COR-L47 (cell line): Measurements from ENCODE around the gene TRPM3.
"Not testable (repeated sequence)": the region's sequence is repeated elsewhere in the genome, so short reads cannot be mapped to it uniquely, and the experiment has no call there.

Experiments
- DNase-seq: peaks from one replicate; lab custom pipeline; 2025; lab: John Stamatoyannopoulos, UW

The TRPM3 gene

DNA sequence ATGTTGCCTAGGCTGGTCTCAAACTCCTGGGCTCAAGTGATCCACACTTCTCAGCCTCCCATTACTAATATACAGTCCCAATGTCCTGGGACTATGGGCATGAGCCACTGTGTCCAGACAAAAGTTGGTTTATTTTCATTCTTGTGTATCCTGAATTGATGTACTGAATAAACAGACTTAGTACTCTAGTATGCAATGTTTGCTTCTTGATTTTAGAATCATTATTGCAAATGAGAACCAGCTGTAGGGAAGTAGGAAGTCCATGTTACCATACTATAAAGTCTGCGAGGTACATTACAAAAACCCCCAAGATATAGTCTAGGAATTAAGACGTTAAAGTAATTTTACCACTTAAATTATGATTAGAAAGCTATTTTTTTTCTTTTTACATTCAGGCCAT lies 372.4 kb downstream of the TRPM3 start:
- no peak for DNase-seq

DNA sequence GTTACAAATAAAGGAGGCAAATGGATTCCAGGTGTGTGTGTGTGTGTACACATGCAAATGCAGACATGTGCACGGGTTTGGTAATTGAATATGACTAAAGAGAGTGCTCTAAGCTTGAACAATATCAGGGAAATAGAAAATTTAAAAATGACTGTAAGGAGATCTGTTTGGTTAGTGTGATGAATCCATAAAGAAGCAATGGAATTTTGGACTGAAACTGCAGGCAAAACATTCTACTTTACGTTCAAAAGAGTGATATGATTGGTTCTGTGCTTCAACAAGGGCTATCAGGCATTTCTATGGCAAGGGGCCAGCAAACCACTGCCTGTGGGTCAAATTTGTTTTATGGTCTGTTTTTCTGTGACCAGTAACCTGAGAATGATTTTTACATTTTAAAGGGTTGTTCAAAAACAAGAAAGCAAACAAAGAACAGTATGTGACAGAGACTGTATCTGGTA lies 374.1 kb downstream of the TRPM3 start:
- DNase-seq = no peak

DNA sequence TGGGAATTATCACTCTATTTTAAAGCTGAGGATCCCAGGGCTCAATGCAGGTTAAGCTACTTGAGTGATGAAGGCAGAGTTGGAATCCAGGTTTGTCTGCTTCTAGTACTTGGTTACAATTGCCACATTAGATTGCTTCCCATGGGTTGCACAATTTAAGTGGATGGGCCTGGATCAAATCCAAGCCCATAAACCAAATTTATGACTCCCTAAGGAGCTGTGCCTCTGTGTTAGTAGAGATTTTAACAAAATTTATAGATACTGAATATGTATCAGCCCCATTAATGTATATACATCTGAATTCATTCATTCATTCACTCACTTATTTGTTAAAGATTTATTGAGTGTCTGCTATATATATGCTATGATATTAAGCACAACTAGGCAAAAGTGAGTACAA lies 374.7 kb downstream of the TRPM3 start:
- peak; percentile 6 for DNase-seq

DNA sequence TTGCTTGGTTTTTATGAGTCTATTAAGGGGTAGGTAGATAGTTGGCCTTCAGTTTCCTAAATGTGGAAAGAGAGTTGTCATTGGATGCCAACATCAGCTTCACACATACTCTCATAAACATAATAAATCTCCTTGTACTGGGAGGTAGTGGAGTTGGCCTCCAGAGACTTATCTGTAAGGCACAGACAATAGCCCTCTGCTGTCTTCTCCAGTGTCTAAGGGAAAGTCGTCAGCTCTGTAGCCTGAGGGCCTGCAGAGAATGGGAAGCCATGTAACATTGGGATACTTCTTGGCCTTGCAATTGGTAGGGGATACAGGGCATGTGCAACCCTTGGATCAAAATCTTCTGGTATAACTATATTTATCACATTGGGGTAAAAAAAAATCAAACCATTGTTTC lies 375.1 kb downstream of the TRPM3 start:
- no peak for DNase-seq

DNA sequence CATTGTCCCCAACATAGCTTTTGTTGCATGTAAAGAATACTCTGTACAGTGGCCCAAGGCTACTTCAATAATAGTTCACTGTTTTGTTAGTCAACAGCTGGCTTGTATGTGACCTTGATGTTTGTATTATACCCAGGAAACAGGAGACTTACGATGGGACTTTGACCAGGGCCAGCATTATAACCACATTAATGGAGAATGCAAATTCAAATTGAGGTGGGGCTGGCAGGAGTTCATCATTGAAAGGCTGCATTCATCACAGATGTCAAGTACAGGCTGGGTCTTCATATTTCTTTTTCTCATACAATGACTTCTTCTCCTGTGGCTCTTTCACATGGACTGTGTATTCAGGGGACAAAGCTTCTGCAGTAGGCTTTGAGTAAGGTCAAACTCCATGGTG lies 396.6 kb downstream of the TRPM3 start:
- not testable (repeated sequence) for DNase-seq

DNA sequence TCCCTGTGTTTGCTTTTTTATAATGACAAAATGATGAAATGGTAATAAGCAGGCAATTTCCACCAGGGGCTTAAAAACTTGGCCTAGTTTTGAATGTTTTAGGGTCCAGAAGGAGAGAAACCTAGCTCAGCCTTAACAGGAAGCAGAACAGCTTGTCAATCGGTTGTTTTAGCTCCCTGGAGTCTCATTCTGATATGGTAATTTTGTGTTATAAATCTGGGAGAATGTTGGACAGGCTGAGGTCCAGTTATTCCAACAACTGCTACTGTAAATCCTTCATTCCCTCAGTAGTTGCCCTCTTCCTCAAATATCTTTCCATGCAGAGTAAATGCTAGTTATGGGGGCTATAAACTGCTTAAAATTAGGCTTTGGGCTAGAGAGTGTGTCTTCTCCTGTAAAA lies 397.4 kb downstream of the TRPM3 start:
- DNase-seq = not testable (repeated sequence)

DNA sequence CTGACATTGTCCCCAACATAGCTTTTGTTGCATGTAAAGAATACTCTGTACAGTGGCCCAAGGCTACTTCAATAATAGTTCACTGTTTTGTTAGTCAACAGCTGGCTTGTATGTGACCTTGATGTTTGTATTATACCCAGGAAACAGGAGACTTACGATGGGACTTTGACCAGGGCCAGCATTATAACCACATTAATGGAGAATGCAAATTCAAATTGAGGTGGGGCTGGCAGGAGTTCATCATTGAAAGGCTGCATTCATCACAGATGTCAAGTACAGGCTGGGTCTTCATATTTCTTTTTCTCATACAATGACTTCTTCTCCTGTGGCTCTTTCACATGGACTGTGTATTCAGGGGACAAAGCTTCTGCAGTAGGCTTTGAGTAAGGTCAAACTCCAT lies 414.6 kb downstream of the TRPM3 start:
- DNase-seq = not testable (repeated sequence)

DNA sequence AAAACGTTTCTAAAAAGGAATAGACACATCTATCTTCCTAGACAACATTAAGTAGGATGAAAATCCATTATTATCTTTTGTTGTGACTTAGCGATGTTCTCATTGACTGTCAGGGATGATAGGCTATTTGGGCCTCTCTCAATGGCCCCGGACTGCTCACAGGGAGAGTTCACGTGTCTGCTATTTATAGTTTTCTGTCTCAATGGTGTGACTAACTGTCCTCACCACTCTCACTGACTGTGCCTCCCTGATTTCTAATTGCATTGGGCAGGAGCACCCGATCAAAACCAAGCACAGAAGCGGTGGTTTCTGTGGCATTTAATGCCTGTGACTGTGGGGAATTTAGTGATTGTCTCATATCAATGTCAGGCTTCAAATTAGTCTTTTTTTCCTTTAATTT lies 420.3 kb downstream of the TRPM3 start:
- DNase-seq = no peak

DNA sequence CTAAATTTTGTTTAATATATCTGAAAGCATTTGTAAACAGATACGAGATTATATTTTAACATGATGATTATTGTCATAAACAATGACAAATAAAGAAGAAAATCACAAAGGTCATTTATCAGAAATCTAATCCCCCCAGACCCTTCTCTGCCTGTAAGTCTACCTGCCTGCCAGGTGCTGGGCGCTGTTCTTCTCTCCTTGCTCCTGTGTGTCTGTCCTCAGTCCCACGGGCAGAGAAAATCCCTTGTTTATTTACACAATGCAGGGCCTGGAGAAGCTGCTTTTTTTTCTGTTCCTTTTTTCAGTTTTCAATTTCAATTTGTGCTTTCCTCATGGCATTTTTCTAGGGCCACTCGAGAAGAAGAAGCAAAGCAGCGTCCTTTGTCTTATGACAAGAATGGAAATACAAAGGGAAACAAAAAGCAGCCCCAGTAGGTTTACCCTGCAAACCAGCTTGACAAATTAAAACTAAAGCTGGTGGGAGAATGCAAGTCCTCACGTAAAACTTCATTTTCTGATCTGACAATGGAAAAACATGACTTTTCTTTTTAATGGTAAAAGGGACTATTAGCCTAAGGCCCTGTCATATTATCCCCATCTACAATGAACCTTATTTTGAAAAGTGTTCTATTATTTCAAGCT lies 424.6 kb downstream of the TRPM3 start:
- DNase-seq = no peak

DNA sequence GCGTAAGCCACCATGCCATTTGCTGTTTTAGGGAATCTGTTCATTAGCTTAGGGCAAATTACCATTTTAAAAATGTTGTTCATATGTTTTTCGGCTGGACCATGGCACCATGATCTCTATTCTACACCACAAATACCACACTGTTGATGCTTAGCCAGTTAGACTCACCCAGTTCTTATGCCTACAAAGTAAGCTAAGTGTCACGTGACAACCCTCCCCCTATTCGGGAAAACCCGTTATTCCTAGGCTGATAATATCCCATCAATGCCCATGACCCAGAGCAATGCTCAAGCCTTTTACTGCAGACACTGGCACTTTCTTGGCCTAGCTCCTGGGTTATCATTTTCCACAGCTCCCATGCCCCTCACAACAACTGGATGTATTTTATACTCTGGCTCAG lies 426.7 kb downstream of the TRPM3 start:
- DNase-seq = no peak

DNA sequence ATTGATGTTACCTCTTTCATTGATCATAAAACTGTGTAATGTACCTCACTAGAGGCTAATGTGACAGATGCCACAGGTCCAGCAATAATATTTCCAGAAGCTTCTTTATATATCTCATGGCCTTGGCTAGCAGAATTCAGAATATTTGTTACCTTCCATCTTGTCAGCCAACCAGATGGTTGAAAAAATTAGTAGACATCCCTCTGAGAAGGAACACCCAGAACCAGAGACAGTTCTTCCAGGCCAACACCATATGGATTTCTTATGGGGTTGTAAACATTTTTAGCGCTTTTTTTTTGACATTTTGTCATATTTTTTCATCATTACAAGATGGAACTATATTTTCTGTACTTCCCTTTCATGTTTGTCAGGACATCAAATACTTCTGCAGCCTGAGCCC lies 428.2 kb downstream of the TRPM3 start:
- DNase-seq = no peak

DNA sequence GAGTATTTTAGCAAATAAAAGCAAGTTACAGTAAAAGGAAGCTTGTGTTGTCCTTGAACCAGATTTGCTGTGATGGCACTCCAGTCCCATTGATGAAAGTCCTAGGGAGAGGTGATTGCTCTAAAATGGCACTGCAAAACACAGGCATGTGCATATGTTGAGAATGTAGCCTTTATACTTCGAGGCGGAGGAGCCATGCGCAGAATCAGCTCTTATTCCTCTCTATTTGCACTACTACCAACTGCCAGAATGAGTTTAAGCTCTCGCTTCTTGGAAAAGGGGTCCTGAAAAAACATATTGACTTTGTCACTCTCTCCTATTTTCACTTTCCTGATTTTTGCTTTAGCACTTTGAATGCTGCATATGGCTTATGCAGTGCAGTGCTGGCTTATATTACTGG lies 429.0 kb downstream of the TRPM3 start:
- no peak for DNase-seq

DNA sequence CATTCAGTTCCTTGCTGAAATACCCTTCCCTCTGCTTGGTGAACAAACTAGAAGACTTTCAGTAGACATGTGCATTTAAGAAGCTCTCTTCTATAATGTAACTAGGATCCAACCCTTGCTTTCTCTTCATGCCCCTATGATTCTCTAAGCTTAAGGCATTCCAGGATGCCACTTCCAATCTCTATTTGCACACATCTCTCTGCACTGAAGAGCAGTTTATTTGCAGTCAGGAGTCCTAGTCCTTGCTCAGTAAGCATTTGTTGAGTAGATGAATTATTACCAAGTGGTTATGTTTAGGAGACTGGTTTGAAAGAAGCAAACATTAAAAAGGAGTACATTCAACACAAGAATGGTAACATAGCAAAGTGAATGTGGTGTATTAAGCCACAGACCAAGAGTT lies 432.7 kb downstream of the TRPM3 start:
- no peak for DNase-seq

DNA sequence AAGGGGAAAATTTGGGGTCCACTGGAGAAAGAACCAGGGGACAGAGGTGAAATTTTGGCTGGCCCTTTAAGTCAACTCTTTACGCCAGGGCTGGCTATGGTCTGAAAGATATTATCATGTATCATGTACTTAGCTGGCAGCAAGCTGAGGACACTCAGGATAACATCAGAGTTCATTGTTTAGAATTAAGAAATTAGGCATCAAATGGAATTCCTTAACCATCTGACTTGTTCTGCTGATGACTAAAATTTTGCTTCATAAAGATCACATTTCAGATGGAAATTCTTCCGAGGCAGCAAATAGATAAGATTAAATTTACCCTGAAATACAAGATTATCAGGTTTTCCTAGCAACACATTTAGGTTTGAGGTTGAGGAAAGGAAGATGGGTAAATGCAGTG lies 437.6 kb downstream of the TRPM3 start:
- DNase-seq = no peak

DNA sequence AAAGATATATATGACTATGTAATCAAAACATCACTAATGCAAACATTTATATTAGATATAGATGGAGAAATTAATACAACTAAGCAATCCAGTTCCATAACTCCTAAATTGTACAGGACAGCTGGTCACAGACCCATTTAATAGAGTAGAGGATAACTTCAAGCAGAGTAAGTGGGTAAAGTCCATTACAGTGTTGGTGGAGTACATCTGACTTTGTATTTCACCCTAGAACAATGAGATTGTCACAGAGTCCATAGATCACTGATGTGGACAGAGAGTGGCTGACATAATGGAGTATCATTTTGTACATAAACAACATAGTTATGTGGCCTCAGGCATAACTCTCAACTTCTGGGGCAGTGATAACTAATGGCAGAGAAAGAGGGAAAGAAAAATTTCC lies 439.1 kb downstream of the TRPM3 start:
- DNase-seq = no peak

DNA sequence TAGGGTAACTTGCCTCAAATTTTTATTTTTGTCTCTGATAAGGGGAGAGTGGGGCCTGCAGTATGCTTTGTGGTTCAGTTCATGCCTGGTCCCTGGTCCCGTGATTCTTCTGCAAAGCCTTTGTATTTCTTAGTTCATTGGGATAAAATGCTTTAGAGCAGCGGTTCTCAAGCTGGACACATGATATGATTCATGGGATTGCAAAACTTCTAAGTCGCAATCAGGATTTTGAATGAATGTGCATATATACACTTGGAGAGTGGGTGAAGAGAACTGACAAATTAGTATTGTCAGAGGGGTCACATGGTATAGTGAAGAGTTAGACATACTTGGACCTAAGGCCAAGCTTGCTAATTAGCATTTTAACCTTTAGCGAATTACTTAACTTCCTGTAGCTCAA lies 441.6 kb downstream of the TRPM3 start:
- no peak for DNase-seq

DNA sequence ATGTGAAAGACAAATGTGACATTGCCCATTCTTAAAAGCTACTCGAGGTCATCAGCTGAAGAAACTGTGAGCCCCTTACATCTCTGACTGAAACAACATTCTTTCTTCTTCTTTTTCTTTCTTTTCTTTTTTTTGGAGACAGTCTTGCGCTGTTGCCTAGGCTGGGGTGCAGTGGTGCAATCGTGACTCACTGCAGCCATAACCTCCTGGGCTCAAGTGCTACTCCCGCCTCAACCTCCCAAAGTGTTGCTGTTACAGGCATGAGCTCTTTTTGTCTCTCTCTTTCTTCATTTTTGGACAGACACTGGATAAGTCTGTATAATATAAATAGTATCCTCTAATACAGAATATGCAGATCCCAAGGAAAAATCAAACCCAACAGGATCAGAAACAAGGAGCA lies 443.3 kb downstream of the TRPM3 start:
- DNase-seq = no peak

DNA sequence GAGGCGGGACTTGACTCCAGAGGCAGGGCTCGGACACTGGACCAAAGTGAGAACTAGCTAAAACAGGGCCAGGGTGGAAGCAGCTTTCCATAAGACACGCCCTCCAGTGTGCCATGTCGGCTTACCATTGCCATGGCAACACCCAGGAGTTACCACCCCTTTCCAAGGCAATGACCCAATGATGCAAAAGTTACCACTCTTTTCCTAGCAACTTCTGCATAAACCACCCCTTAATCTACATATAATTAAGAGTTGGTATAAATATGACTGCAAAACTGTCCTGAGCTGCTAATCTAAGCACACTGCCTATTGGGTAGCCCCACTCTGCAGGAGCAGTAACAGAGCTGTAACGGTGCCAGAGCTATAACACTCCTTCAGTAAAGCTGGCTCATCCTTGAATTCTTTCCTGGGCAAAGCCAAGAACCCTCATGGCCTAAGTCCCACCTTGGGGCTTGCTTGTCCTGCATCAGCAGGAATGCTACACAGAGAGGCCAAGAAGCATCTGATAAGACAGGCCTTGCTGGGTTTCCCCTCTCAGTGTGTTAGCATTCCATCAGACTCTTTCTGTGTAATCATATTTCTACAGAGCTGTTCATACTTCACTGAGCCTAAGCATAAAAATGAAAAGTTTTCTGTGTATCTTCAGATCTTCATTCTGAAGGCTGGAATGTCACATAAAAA lies 444.2 kb downstream of the TRPM3 start:
- no peak for DNase-seq

DNA sequence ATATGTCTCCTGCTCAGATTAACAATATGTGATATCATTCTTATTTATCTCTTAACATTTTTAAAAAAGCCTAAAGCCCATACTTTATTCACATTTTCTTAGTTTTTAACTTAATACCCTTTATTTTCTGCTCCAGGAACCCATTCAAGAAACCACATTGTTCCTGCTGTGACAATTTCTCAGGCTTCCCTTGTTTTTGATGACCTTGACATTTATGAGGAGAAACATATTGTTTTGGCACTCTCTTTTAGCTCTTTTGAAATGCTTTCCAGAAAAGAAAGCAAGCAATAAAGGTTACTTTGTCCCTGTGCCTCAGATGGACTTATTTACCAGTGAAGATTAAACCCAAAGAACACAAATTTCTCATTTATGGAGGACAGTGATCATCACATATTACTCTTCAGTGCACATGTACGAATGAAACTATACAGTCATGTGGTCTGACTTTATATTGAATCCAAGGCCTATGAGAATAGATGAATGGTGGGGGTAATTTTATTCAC lies 445.5 kb downstream of the TRPM3 start:
- DNase-seq = no peak

DNA sequence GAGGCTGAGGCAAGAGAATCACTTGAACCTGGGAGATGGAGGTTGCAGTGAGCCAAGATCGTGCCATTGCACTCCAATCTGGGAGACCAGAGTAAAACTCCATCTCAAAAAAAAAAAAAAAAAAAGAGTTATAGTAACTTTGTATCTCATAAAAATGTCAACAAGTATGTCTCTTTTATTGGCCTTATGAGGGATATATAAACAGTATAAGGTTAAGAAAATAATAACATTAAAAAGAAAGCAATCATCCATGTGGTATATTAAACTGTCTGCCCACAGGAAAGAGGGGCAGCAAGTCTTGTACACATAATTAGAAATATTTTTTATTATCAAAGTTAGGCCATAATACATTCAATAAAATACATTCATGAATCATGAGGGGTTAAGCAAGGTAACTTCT lies 447.6 kb downstream of the TRPM3 start:
- DNase-seq = no peak

DNA sequence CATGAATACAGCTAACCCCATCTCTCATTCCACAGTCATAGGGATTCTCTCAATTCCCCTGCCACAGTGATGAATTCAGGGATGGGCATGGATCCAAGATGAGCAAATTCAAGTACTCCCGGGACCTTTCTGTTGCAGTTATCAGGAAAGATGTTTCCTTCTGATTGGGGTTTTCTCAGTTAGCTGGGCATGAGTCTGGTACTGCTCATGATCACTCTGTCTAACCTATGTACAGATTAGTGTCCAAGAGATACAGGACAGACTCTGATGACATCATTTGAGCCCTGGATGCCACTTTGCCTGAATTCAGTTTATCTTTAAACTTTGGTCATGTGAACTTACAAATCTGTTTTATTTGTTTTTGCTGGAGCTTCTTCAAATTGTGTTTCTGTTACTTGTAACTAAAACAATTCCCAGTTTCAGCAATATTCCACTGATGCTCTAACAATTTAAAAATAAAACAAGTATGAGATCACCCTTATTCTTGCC lies 449.2 kb downstream of the TRPM3 start:
- DNase-seq = no peak

DNA sequence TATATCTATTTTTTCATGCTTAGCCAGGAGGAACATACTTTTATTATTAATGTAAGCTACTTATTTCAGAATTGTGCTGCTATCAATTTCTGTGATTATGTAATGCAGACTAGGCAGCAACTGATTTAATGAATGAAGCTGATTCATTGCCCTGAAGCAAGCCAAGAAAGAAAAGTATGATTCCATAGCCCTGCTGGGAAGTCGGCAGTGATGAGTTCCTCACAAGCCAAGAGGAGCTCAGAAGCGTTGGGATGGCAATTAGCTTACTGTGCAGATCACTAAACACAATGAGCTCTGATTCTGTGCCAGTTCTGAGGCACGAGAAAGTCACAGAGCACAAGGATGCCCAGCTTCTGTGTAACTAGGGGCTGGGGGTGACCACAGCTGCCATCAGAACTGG lies 452.7 kb downstream of the TRPM3 start:
- no peak for DNase-seq

DNA sequence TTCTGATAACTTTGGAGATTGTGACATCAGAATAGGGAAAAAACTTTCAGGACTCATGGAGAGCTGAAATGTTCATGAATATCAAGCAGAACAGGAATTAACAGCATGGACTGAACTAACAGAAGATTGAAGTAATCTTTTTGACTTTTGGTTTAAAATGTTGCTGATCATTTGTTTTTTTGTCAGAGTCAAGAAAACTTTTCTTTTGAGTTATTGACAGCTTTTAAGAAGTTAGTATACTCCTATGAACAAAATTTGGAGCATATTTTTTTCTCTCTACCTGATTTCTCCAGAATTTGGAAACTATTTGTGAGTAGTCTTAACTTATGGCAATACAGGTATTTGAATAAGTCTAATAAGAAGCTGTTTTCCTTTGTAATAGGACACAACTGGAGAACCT lies 462.7 kb downstream of the TRPM3 start:
- DNase-seq = no peak

DNA sequence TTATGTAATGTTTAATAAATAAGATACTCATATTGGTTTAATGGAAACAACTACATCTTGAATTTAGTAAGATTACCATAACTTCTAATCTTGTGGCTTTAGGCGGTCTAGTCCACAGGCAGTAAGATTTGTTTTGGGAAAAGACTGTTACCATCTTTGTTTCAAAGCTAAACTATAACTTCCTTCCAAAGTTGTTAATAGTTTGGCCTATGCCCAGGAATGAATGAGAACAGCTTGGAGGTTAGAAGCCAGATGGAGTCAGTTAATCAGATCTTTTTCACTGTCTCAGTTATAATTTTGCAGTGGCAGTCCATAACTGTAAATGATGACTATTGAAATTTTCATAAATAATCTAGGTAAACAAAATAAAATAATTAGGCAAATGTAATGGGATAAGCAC lies 465.1 kb downstream of the TRPM3 start:
- DNase-seq = no peak
